22Rv1 (cell line): ENCODE results near the gene CNTNAP2.

Experiments
- ZFX ChIP-seq: fragments of 450-650 bp; IDR thresholded peaks from 2 replicates; pipeline ENCODE4 v1.6.1; 2017; ENCODE audit warnings: antibody characterized with exemption, borderline replicate concordance
- TF ChIP-seq, protein P1 (sequence below): fragments of 450-650 bp; IDR thresholded peaks from 2 replicates; pipeline ENCODE4 v1.5.1; 2017; ENCODE audit warnings: mild to moderate bottlenecking

DNA sequence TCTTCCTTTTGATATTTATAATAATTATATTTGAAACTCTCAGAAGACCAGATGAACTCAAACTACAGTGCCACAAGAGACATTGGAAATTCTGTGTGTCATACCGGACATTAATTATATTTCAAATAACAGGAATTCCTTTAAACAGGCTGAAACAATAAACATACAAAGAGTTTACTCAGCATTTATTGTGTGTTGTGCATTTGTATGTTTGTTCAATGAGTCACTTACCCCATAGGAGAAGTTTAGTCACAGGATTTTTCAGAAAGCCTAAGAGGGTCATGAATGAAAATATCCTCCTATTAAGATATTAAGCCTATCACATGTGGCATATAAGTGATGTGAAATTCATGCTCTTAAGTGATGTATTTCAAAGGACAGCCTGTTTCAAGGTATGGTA lies 566.8 kb downstream of the CNTNAP2 start:
- TF ChIP-seq, protein P1, sequence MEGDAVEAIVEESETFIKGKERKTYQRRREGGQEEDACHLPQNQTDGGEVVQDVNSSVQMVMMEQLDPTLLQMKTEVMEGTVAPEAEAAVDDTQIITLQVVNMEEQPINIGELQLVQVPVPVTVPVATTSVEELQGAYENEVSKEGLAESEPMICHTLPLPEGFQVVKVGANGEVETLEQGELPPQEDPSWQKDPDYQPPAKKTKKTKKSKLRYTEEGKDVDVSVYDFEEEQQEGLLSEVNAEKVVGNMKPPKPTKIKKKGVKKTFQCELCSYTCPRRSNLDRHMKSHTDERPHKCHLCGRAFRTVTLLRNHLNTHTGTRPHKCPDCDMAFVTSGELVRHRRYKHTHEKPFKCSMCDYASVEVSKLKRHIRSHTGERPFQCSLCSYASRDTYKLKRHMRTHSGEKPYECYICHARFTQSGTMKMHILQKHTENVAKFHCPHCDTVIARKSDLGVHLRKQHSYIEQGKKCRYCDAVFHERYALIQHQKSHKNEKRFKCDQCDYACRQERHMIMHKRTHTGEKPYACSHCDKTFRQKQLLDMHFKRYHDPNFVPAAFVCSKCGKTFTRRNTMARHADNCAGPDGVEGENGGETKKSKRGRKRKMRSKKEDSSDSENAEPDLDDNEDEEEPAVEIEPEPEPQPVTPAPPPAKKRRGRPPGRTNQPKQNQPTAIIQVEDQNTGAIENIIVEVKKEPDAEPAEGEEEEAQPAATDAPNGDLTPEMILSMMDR = no peak
- no peak for TF ChIP-seq ZFX
